Stimulated activated CD4-positive, alpha-beta T cell treated with anti-CD3 and anti-CD28 coated beads, Interleukin-12 subunit alpha, Interleukin-12 subunit beta, amount 100 ng/mL, for 48 hours (primary cell): ENCODE measurements around the gene PPP3CA.
"Not testable (repeated sequence)": the region's sequence is repeated elsewhere in the genome, so short reads cannot be mapped to it uniquely, and the experiment has no call there.

Experiments used
- DNase-seq, 3 donors: peaks; one replicate each; pipeline ENCODE4 v3.0.0-alpha.2; 2020; ENCODE audit warnings: low read depth in 2 of 3, low spot score in 1 of 3

Gene PPP3CA

GRCh38 chr4:101258883-101259282 lies 88.4 kb downstream of the PPP3CA start:
- DNase-seq = no peak

GRCh38 chr4:101256222-101256621 lies 91.1 kb downstream of the PPP3CA start:
- DNase-seq = no peak

GRCh38 chr4:101254776-101255175 lies 92.5 kb downstream of the PPP3CA start:
- DNase-seq = no peak

GRCh38 chr4:101253121-101253520 lies 94.2 kb downstream of the PPP3CA start:
- DNase-seq = no peak

- DNase-seq = no peak
Measured at GRCh38 chr4:101252721-101253120, 94.6 kb downstream of the PPP3CA start.

- DNase-seq = no peak
Measured at GRCh38 chr4:101251261-101251660, 96.1 kb downstream of the PPP3CA start.

GRCh38 chr4:101244349-101244748 lies 103.0 kb downstream of the PPP3CA start:
- no peak for DNase-seq

- DNase-seq = no peak
Measured at GRCh38 chr4:101242441-101242840, 104.9 kb downstream of the PPP3CA start.

GRCh38 chr4:101240099-101240498 lies 107.2 kb downstream of the PPP3CA start:
- no peak for DNase-seq

- DNase-seq = no peak
Measured at GRCh38 chr4:101239665-101240064, 107.7 kb downstream of the PPP3CA start.

- DNase-seq = no peak
Measured at GRCh38 chr4:101238706-101239105, 108.6 kb downstream of the PPP3CA start.

GRCh38 chr4:101237773-101238172 lies 109.6 kb downstream of the PPP3CA start:
- DNase-seq = no peak

GRCh38 chr4:101236097-101236496 lies 111.2 kb downstream of the PPP3CA start:
- no peak for DNase-seq

GRCh38 chr4:101234141-101234540 lies 113.2 kb downstream of the PPP3CA start:
- DNase-seq = not testable (repeated sequence)

GRCh38 chr4:101232074-101232776 lies 115.1 kb downstream of the PPP3CA start:
- DNase-seq = peak; percentile 6 to 8 (median 7)

GRCh38 chr4:101230801-101231426 lies 116.4 kb downstream of the PPP3CA start:
- no peak for DNase-seq

GRCh38 chr4:101229116-101229515 lies 118.2 kb downstream of the PPP3CA start:
- DNase-seq = no peak

- no peak for DNase-seq
Measured at GRCh38 chr4:101227715-101228114, 119.6 kb downstream of the PPP3CA start.

- DNase-seq = no peak
Measured at GRCh38 chr4:101224358-101225218, 122.7 kb downstream of the PPP3CA start.

GRCh38 chr4:101222156-101222845 lies 125.0 kb downstream of the PPP3CA start:
- DNase-seq = no peak

GRCh38 chr4:101221294-101221693 lies 126.0 kb downstream of the PPP3CA start:
- DNase-seq = no peak
